Measurements from ENCODE around the gene AZIN2.

DNA sequence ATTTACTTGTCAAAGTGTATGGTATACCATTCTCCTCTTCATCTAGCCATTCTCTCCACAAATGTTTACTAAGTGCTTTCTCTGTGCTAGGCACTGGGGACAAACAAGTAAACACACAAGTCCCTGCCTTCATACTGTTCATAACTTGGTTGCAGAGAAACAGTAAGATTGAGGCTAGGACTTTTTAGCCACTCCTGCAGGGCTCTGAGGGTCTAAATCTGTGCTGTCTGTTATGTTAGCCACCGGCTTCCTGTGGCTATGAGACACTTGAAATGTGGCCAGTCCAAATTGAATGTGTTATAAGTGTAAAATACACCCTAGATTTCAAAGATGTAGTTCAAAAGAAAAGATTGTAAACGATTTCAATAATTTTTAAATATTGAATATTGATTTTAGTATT is 50.2 kb downstream of the AZIN2 start:
- no peak for TF ChIP-seq KDM1A (IDR thresholded peaks at IDR 0.05; ENCODE audit: borderline replicate concordance, low read length)
- no peak for TF ChIP-seq RAD21 (IDR thresholded peaks at IDR 0.05 in 1 of 2, conservative IDR thresholded peaks at IDR 0.05 in 1 of 2; ENCODE audit: low read depth in 2 of 2, low read length in 2 of 2)
- TF ChIP-seq, protein P1, sequence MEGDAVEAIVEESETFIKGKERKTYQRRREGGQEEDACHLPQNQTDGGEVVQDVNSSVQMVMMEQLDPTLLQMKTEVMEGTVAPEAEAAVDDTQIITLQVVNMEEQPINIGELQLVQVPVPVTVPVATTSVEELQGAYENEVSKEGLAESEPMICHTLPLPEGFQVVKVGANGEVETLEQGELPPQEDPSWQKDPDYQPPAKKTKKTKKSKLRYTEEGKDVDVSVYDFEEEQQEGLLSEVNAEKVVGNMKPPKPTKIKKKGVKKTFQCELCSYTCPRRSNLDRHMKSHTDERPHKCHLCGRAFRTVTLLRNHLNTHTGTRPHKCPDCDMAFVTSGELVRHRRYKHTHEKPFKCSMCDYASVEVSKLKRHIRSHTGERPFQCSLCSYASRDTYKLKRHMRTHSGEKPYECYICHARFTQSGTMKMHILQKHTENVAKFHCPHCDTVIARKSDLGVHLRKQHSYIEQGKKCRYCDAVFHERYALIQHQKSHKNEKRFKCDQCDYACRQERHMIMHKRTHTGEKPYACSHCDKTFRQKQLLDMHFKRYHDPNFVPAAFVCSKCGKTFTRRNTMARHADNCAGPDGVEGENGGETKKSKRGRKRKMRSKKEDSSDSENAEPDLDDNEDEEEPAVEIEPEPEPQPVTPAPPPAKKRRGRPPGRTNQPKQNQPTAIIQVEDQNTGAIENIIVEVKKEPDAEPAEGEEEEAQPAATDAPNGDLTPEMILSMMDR (IDR thresholded peaks at IDR 0.05; ENCODE audit: control extremely low read depth in 1 of 3, insufficient read depth in 1 of 3, low read depth in 1 of 3, low read length in 3 of 3), result no peak
- no peak for TF ChIP-seq BACH1 (IDR thresholded peaks at IDR 0.05; ENCODE audit: low read length)
- no peak for TF ChIP-seq POLR2A (IDR thresholded peaks at IDR 0.05; ENCODE audit: control extremely low read depth in 1 of 2, low read depth in 2 of 2, low read length in 2 of 2)
- no peak for TF ChIP-seq EZH2 (IDR thresholded peaks at IDR 0.05; ENCODE audit: low read depth, low read length, severe bottlenecking)
- no peak for TF ChIP-seq BCL11A (IDR thresholded peaks at IDR 0.05; ENCODE audit: low read depth in 2 of 2, low read length in 2 of 2)

All from H1 (cell line).